Measurements from ENCODE around the gene ANTKMT.

DNA sequence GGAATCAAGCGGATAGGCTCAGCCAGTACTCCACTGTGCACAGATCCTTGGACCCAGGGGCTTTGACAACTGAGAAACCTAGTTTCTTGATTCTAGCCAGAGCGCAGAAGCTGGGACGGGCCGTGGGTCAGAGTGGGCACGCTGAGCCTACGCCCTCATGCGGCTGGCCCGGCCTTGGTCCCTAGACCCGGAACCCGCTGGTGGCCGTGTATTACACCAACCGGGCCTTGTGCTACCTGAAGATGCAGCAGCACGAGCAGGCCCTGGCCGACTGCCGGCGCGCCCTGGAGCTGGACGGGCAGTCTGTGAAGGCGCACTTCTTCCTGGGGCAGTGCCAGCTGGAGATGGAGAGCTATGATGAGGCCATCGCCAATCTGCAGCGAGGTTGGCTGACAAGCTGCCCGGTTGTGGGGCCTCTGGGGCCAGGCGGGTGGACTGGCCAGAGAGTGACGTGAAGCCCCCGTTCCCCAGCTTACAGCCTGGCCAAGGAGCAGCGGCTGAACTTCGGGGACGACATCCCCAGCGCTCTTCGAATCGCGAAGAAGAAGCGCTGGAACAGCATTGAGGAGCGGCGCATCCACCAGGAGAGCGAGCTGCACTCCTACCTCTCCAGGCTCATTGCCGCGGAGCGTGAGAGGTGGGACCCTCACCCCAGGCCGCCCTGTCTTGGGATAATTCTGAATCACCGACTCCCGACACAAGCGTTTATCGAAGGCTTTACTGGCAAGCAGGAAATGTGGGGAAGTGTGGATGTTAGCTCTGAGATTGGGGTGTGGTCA, 39.8 kb upstream of the ANTKMT start:
- TF ChIP-seq, protein P1, sequence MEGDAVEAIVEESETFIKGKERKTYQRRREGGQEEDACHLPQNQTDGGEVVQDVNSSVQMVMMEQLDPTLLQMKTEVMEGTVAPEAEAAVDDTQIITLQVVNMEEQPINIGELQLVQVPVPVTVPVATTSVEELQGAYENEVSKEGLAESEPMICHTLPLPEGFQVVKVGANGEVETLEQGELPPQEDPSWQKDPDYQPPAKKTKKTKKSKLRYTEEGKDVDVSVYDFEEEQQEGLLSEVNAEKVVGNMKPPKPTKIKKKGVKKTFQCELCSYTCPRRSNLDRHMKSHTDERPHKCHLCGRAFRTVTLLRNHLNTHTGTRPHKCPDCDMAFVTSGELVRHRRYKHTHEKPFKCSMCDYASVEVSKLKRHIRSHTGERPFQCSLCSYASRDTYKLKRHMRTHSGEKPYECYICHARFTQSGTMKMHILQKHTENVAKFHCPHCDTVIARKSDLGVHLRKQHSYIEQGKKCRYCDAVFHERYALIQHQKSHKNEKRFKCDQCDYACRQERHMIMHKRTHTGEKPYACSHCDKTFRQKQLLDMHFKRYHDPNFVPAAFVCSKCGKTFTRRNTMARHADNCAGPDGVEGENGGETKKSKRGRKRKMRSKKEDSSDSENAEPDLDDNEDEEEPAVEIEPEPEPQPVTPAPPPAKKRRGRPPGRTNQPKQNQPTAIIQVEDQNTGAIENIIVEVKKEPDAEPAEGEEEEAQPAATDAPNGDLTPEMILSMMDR (IDR thresholded peaks at IDR 0.05): no peak
- TF ChIP-seq EP300 (IDR thresholded peaks at IDR 0.05) (no peak), POLR2AphosphoS5 (IDR thresholded peaks at IDR 0.05) (no peak)
